ENCODE measurements around the gene CDK4. TPM values are rescaled to one million over a fixed set of nuclear protein-coding genes. Genes with fewer than 3 reads are reported as not detected.

The CDK4 gene
- polyA plus RNA-seq, 10 donors = 119 to 210 (median 154) TPM

DNA sequence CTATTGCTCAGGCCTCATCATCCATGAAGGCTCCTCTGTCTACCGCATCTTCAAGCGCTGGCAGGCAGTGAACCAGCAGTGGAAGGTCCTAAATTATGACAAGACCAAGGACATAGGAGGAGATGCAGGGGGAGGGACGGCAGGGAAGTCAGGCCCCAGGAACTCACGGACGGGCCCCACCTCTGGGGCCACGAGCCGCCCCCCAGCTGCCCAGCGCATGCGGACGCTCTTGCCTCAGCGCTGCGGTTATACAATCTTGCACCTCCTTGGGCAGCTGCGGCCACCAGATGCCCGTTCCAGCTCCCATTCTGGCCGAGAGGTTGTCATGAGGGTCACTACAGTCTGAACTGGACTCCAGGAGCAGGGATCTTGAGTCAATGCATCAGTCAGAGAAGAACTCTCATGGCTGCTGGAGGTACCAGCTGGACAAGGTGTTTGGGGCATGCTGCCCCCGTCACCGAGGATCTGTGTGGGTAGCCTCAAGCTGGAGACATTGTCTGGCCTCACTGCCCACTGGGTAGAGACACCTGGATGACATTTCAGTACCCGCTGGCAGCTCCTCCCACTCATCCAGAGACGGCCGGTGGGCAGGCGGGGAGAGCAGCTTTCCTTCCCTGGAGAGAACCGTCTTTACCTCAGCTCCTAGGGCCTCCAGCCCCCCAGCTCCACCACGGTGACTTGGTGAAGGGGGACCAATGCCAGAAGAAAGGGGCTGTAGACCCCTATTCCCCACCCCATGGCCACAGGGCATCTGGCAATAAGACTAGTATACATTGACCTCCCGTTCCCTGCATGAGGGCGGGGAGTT, 6.6 kb upstream of the CDK4 start:
- no peak for DNase-seq

DNA sequence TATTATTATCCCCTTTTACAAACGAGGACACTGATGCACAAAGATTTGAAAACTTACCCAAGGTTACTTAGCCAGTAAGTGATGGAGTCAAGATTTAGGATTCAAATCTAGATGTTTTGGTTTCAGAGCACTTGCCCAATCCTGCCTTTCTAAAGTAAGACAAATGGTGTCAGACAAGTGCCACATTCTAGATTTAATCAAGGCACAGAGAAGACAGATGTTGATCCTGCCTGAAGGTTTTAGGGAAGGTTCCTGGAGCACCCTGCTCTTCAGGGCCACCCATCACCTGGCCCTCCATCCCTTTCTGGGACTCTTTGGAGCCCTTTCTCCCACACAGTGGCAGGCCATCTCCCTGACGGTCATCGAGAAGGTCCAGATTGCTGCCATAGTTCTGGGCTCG, 5.7 kb upstream of the CDK4 start:
- no peak for DNase-seq

DNA sequence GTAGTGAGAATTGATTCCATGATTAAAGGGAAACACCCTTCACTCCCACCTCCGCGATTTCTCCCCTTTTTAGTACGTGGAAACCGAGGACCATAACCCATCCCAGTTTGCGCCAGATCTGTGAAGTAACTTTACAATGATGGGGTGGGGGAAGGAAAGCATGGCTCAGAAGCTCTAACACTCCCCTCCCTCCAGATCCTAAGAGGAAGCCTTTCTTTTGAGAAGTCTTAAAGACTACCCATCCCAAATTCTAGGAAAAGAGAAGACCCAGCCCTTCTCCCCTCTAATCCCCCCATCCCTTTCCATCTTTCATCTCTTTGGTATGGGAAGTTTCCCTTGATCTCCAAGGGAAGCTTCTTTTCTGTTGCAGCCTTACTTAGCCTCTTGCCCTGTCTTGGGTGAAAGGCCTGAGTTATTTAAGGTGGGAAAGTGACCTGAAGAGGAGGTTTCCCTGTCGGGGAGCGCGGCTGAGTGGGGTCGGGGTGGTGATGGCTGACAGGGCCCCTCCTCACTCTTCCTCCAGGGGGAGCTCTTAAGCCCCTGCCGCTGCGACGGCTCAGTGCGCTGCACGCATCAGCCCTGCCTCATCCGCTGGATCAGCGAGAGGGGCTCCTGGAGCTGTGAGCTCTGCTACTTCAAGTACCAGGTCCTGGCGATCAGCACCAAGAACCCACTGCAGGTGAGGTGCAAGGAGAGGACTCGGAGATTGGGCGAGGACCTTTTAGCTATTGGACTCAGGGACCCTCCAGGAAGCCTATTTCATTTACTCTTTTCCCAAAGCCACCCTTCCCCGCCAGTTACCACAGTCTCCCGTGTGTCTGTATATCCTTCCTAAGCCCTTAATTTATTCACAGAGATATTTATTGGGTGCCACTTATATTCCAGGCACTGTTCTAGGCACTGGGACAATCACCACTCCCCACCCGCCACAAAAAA, 4.6 kb upstream of the CDK4 start:
- peak in 1 of 3 donors; percentile 39 for DNase-seq

DNA sequence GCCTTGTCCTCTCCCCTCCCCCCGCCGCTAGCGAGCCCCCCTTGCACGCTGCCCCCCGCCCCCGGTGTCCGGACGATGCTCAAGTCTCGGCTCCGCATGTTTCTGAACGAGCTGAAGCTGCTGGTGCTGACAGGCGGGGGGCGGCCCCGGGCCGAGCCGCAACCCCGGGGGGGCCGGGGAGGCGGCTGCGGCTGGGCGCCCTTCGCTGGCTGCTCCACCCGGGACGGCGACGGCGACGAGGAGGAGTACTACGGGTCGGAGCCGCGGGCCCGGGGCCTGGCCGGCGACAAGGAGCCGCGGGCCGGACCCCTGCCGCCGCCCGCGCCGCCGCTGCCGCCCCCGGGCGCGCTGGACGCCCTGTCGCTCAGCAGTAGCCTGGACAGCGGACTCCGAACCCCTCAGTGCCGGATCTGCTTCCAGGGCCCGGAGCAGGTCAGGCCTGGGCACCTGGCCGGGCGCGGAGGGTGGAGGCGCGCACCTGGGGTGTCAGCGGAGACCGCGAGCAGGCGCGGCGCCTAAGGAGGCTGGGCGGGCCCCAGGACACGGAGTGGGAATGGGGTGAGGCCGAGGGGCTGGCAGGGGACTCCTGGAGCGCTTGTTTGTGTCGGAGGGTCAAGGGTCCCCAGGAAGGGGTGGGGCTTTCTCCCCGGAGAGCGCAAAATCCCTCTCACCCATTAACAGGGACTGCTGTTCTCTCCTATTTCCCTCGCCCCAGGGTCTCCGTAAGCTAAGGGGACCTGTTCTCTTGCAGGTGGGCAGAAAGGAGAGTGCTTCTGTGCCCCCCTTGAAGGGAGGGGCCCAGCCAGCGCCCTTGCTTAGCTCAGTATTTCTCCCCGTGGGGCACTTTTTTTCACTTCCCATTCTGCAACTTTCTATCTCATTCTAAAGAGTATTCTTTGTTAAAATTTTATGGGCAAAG, 3.6 kb upstream of the CDK4 start:
- DNase-seq = peak in 1 of 3 donors; percentile 40

DNA sequence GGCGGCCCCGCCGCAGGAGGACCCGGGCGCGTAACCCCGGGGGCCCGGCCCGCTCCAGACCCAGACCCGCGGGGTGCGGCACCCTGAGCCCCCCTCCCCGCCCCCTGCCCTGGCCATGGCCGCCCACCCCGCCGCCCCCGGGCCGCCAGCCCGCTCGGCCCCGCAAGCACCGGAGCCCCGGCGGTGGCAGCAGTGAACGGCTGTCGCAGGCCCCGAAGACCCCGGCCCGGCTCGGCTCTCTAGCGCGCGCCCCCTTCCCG, 3.0 kb upstream of the CDK4 start:
- no peak for DNase-seq

DNA sequence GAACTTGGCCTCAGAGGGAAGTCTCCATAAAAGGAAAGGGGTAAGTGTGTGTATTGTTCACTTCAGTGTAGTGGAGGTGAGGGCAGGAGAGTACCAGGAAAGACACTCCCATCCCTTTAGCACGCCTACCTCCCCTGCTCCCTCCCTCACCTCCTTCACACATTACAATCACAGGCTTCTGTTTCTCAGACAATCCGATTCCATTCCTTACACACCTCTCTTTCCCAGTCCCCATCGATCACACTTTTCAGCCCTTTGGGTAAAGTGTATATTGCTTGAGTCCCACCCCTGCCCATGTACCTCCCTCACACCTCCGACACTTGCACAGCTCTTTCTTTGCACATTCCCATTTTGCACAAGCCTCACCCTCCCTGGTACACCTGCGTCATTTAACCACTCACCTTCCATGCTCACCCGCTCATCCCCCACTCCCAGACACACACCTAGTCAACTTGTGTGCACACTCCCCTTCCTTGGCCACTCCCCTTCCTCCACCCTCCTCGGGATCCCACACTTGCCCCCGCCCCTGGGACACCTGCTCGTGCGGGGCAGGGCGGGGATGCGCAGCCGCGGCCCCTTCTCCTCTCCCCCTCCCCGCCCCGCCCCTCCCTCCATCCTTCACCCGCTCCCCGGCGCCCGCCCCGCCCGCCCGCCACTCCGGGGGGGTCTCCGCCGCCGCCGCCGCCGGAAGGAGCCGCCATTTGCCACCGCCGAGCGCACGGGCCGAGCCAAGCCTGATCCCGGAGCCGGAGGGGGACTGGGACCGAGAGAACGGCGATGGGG, 2.5 kb upstream of the CDK4 start, which contains the start of gene MARCHF9:
Gene MARCHF9, plus strand, starts transcription at position 693 of the 783 bp plus-strand sequence. CDS start 426 bp downstream, outside the sequence.
- DNase-seq = peak in 1 of 3 donors; percentile 50

DNA sequence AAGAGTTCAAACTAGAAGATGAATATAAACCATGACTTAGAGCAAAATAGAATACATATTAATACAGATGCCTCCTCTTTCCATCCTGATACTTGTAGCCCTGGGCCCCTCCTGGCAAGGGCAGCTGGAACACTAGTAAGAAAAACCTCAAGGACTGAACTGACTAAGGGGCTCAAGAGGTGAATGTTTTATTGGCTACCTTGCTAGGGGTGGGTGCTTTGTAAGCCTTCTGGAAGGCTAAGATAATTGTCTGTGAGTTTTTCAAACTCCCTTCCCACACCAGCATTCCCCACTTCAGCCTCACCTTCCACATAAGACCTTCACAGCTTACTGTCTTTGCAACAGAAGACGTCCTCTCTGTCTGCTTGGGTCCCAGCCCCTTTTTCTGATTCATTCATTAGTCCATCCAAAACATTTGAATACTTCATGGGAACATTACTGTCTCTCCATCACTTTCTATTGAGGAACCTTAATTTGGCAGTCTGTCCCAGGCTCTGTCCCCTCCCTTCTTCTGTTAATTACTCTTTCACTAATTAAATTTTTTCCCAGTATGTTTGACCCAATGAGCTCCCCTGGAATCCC, 1.7 kb upstream of the CDK4 start:
- no peak for DNase-seq

DNA sequence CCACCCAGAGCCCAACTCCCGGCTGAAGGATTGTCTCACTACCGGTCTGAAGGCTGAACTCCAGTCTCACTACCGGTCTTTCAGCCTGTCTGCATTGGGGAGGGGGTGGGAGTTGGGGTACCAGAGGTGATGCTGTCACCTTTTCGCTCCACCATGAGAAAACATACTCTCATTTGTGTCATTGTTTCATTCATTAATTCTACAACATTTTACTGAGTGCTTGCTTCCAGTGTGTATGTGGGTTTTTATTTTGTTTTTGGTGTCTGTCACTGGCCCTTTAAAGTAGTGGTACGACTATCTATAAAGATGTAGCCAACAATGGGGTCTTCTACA, 524 bp upstream of the CDK4 start:
- no peak for DNase-seq

DNA sequence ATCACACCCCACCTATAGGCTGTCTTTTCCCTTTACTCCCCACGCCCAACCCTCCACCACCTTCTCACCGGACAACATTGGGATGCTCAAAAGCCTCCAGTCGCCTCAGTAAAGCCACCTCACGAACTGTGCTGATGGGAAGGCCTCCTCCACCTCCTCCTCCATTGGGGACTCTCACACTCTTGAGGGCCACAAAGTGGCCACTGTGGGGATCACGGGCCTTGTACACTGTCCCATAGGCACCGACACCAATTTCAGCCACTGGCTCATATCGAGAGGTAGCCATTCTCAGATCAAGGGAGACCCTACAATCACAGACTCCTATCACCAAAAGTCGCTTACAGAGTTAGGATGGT, 700 bp downstream of the CDK4 start:
- DNase-seq = no peak

DNA sequence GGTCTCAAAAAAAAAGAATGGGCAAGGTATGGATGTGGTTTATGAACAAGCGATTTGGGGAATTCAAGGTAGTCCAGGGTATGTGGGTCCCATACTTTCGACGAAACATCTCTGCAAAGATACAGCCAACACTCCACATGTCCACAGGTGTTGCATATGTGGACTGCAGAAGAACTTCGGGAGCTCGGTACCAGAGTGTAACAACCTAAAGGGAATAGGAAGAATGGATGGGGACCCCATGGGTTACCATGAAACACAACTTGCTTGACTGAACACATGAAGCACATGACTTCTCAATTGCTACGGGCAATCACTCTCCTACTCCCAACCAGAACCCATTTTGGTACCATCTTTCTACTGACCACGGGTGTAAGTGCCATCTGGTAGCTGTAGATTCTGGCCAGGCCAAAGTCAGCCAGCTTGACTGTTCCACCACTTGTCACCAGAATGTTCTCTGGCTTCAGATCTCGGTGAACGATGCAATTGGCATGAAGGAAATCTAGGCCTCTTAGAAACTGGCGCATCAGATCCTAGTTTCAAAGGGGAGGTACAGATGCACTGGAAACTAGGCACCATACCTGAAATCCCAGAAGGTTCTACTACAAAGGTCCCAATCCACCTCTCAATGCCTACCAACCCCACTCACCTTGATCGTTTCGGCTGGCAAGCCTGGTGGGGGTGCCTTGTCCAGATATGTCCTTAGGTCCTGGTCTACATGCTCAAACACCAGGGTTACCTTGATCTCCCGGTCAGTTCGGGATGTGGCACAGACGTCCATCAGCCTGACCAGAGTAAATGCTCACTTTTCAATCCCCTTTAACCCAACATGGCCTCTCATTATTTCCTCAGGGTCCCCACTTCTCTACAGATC, 1.3 kb downstream of the CDK4 start:
- no peak for DNase-seq

DNA sequence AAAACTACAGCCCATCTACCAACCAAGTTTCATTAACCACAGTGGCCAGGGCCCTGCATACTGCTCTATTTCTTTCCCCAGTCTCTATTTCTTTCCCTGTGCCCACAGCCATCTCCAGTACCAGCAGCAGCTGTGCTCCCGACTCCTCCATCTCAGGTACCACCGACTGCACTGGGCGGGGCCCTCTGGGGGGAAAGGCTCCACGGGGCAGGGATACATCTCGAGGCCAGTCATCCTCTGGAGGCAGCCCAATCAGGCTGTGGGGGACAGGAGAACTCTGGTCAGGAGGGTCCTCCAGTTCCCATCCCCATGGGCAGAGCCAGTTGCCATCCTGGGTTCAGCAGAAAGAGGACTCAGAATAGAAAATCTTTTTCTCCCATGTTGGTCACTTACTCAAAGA, 3.0 kb downstream of the CDK4 start:
- no peak for DNase-seq

DNA sequence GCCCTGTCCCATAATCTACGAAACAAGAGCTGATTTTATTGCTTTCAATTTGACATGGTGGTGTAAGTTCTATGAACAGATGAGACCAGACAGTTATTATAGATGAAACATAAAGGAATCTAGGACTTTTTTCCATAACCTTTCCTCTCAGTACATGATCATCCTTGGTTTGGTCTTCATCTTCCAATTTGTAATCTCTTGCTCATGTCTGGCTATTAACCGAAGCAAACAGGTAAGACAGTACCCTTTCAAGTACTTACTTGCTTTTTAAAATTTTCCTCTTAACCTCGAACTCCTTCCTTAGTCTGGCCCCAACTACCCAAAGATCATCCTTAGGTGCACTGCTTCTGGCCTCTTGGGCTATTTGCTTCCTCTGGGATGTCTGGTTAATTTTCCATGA, 6.1 kb downstream of the CDK4 start:
- DNase-seq = no peak

DNA sequence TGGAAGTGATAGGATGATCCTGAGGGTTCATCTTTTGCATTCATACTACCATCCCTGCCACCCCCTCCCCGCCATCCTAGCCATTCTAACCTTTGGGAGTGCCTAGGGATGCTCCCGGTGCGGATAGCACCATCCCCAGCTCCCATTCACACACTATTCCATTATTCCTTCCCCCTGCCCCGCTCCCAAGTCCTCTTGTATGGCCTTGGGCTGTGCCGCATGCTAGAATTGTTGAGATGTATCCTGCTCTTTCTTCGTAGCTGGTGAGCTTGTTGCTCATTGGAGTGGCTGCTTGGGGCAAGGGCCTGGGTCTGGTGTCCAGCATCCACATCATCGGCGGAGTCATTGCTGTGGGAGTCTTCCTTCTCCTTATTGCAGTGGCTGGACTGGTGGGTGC, 6.6 kb downstream of the CDK4 start:
- no peak for DNase-seq

DNA sequence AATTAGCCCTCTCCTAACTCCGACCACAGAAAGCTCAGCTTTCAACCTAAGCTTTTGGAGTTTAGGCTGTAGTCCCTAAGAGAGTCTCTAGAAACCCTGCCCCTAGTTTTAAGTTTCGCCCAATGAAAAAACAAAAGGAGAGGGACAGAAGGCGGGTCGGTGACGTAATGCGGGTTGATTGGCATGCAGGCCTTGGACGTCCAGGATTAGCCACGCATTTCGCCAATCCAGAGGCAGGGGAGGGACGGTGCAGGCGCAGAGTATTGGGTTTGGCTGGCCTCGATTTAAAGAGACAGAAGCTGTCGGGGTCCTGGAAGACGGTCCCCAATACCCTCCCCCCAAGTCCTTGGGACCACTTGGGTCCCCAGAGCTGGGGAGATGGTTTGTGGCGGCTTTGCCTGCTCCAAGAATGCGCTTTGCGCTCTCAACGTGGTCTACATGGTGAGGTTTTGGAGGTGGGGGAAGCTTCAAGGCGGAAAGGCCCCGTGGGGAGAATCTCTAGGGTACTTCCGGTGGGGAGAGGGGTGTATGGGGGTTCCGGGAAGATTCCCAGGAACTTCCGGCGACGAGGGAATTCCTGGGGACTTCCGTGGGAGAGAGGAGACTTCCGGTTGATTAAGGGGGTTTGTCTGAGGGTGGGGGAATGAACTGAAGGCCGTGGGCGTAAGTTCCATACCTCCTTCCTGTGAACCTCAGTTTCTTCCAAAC, 7.2 kb downstream of the CDK4 start, which contains the start of gene TSPAN31:
Gene TSPAN31, plus strand, starts transcription at position 263 of the 708 bp plus-strand sequence. Its CDS starts 116 bp downstream, at position 379.
- DNase-seq = peak; percentile 98 to 99 (median 99)

DNA sequence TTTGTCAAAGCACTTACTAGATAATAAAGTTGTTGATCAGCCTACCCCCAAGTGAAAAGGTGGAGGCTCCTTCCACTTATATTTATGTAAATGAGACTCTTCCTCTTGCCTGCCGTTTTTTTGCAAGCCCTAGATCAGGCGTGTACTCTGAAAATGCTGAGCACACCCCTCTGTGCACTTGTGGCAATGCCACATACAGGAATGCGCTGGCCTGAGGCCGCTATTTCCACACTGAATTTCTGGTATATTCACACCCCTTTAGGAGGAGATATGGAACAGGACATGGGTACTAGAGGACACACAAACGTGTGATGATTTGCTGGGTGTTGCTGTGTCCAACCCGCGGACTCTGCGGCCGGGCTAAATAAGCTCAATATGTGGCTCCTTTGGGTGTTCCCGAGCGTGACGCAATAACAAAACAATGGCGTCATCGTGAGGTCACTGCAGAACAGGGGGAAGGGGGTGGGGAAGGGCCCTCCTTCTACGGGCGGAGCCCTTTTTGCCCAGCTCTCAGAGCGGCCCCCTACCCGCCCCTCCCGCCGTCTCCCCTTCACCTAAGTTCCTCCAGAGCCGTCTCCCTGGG, 7.8 kb downstream of the CDK4 start:
- DNase-seq = no peak

DNA sequence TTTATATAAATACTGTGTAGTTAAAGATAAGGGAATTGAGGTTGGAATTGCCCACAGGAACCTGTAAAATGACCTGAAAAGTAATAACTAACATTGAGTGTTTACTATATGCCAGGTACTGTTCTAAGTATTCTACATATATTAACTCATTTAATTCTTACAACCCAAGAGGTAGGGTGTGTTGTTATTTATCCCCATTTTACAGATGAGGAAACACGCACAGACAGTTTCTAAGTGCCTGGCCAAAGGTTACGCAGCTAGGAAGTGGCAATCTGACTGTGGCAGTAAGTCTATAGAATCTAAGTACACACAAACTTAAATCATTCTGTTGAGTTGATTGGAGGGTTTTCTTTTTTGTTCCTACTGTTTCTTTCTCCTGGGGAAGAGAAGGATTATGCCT, 8.3 kb downstream of the CDK4 start:
- DNase-seq = no peak

DNA sequence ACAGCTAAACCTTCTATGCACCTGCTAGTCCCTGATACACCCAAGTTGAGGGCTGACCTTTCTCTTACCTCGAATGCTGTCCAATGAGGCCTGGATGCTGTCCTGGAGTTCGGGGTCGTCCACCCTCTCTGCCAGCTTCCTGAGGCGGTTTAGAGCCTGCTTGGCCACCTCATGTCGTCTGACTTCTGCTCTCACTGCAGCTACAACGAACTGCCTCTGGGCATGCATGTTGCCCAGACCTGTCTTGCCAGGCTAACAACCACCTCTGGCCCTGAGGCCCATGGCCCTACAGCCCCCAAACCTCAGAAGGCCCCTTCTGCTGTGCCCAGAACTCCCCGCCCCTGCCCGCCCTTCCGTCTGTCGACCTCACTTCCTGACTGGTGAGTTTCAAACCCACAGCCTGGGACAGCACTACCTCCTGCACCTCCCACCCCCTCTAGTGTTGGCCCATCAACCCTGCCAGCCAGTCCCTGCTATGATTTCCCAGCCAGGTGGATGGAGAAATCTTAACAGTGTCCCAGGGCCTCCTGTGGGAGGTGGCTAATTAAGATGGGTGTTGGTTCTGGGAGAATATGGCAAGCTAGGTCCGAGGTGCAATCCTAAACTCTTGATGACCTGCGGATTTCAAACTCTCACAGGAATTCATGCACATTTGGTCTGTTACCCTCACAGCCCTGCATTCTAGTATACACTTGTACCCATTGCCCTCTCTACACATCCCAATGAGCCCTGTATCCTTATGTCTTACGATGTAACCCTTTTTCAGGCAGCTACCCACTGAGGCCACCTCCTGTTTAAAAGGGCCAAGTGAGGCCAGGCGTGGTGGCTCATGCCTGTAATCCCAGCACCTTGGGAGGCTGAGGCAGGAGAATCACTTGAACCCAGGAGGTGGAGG, 10.0 kb downstream of the CDK4 start:
- DNase-seq = no peak

DNA sequence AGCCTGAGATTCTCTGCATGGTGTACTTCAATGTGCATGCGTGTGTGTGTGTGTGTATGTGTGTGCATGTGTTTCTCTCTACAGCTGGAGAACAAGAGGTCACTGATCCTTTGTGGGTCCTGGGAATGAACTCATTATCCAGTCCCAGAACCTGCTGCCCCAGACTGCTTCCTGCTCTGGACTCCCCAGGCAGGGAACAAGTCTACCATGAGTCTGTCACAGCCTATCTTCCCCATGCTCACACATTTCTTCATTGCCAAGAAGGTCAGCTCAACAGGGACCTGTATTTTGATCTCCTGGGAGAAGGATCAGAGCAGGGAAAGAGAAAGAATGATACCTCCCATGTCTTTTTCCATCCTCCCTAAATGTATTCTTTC, 10.7 kb downstream of the CDK4 start:
- DNase-seq = no peak
